Measurements from ENCODE around the gene FOXP1.

Gene FOXP1

DNA sequence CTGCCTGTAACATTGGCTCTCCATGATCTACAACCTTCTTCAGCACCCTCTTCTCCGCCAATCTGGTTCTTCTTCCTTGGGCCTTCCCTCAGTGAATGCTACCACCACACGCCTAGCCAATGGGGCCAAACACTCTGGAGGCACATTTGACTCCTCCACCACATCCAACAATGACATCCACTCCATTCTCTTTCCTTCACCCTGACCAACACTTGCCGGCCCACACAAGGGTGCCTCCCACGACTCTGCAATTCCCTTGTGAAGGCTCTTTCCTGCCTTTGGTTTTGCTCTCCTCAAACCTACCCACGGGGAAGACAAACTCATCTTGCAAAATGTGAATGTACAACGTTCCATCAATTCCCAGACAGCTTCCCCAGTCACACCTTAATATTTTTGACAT, 263.8 kb downstream of the FOXP1 start:
- no peaks in the 10 kb centered on the region for H3K4me1 ChIP-seq
- H3K4me2 ChIP-seq (ENCODE audit: low read length): no peak overlapping the region
- no peaks in the 10 kb centered on the region for H3K27me3 ChIP-seq (ENCODE audit: control insufficient read depth, insufficient read depth, low read length)
- H2AFZ ChIP-seq: no peak overlapping the region
- H3K9me3 ChIP-seq (ENCODE audit: control insufficient read depth, low read length): no peaks in the 10 kb centered on the region
- no peak overlapping the region for H3K27ac ChIP-seq
- TF ChIP-seq, protein P1, sequence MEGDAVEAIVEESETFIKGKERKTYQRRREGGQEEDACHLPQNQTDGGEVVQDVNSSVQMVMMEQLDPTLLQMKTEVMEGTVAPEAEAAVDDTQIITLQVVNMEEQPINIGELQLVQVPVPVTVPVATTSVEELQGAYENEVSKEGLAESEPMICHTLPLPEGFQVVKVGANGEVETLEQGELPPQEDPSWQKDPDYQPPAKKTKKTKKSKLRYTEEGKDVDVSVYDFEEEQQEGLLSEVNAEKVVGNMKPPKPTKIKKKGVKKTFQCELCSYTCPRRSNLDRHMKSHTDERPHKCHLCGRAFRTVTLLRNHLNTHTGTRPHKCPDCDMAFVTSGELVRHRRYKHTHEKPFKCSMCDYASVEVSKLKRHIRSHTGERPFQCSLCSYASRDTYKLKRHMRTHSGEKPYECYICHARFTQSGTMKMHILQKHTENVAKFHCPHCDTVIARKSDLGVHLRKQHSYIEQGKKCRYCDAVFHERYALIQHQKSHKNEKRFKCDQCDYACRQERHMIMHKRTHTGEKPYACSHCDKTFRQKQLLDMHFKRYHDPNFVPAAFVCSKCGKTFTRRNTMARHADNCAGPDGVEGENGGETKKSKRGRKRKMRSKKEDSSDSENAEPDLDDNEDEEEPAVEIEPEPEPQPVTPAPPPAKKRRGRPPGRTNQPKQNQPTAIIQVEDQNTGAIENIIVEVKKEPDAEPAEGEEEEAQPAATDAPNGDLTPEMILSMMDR (IDR thresholded peaks at IDR 0.05): no peak
- H3K36me3 ChIP-seq (ENCODE audit: control insufficient read depth, insufficient read depth, low read length): no peaks in the 10 kb centered on the region
- H3K9ac ChIP-seq: no peak overlapping the region
- H3K79me2 ChIP-seq: peaks cover 4% of the 10 kb centered on the region
- no peak overlapping the region for H3K4me3 ChIP-seq (ENCODE audit: low read depth, low read length)

DNA sequence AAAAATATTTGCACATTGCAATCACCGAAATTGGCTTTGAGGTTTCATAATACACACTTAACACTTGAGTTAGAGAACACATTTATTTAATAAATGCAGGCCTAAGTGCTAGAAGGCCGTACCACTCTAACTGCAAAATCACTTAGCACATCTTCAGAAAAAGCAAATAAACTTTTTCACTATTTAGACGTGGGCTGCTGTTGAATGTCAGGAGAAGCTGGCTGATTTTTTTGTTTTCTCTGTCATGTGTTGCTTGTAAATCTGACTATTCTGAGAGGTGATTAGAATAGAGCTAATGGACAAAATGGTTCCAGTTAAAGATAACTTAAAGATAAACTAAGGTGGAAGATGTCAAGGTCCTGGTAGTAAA, 265.1 kb downstream of the FOXP1 start:
- TF ChIP-seq, protein P1 (IDR thresholded peaks at IDR 0.05): no peak
- H3K27me3 ChIP-seq (ENCODE audit: control insufficient read depth, insufficient read depth, low read length): no peaks in the 10 kb centered on the region
- H3K79me2 ChIP-seq: peaks cover 2% of the 10 kb centered on the region
- no peaks in the 10 kb centered on the region for H3K4me1 ChIP-seq
- no peak overlapping the region for H3K4me3 ChIP-seq (ENCODE audit: low read depth, low read length)
- H3K9ac ChIP-seq: no peak overlapping the region
- no peak overlapping the region for H2AFZ ChIP-seq
- H3K9me3 ChIP-seq (ENCODE audit: control insufficient read depth, low read length): no peaks in the 10 kb centered on the region
- H3K27ac ChIP-seq: no peak overlapping the region
- H3K4me2 ChIP-seq (ENCODE audit: low read length): no peak overlapping the region
- H3K36me3 ChIP-seq (ENCODE audit: control insufficient read depth, insufficient read depth, low read length): no peaks in the 10 kb centered on the region

- H3K9ac ChIP-seq: no peak overlapping the region
Observed at GRCh38 chr3:71317749-71318457, 265.6 kb downstream of the FOXP1 start.

DNA sequence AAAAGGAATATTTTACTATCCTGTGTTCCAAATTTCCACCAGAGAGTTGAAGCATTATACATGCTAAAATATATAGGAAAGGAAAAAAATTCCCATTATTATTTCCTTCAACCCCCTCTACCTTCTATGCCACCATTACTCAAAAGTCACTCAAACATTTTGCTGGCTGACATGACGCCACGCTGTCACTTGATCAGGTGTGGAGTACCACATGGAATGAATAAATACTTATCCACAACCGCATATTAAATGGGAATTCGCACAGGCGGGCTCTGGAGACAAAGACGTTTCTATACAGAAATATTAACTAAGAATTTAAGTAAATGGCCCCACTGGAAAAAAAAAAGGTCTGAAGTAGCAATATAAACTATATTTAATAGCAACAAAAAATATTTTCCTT, 266.4 kb downstream of the FOXP1 start:
- peaks cover 2% of the 10 kb centered on the region for H3K79me2 ChIP-seq
- H3K4me1 ChIP-seq: no peaks in the 10 kb centered on the region
- H3K27me3 ChIP-seq (ENCODE audit: control insufficient read depth, insufficient read depth, low read length): no peaks in the 10 kb centered on the region
- H3K4me2 ChIP-seq (ENCODE audit: low read length): no peak overlapping the region
- no peak overlapping the region for H2AFZ ChIP-seq
- no peaks in the 10 kb centered on the region for H3K36me3 ChIP-seq (ENCODE audit: control insufficient read depth, insufficient read depth, low read length)
- no peak overlapping the region for H3K4me3 ChIP-seq (ENCODE audit: low read depth, low read length)
- no peaks in the 10 kb centered on the region for H3K9me3 ChIP-seq (ENCODE audit: control insufficient read depth, low read length)
- TF ChIP-seq, protein P1 (IDR thresholded peaks at IDR 0.05): no peak
- no peak overlapping the region for H3K27ac ChIP-seq
- H3K9ac ChIP-seq: no peak overlapping the region

More at GRCh38 chr3:71317749-71318457, 265.6 kb downstream of the FOXP1 start:
- H3K27me3 ChIP-seq (ENCODE audit: control insufficient read depth, insufficient read depth, low read length): no peaks in the 10 kb centered on the region
- no peak overlapping the region for H3K27ac ChIP-seq
- H3K9me3 ChIP-seq (ENCODE audit: control insufficient read depth, low read length): no peaks in the 10 kb centered on the region
- peaks cover 2% of the 10 kb centered on the region for H3K79me2 ChIP-seq
- no peak overlapping the region for H2AFZ ChIP-seq
- H3K36me3 ChIP-seq (ENCODE audit: control insufficient read depth, insufficient read depth, low read length): no peaks in the 10 kb centered on the region
- no peak overlapping the region for H3K4me2 ChIP-seq (ENCODE audit: low read length)
- H3K4me1 ChIP-seq: no peaks in the 10 kb centered on the region
- TF ChIP-seq, protein P1 (IDR thresholded peaks at IDR 0.05): no peak
- no peak overlapping the region for H3K4me3 ChIP-seq (ENCODE audit: low read depth, low read length)

All from parathyroid adenoma (tissue), 2 donors.